Right lobe of liver (tissue), 4 donors: ENCODE results near the gene SRC.

Source experiments
- POLR2A ChIP-seq: fragments of 450-650 bp; IDR thresholded peaks from one replicate; pipeline ENCODE4 v1.6.1; 2017; ENCODE audit warnings: antibody characterized with exemption, mild to moderate bottlenecking
- TF ChIP-seq, protein P1 (sequence below), 4 donors: fragments of 200-600 bp in 3 of 4; fragments of 450-650 bp in 1 of 4; IDR thresholded peaks; one replicate each; pipeline versions ENCODE4 v1.5.1 to v1.8.0; 2016 to 2022; ENCODE audit warnings: antibody characterized with exemption in 4 of 4, mild to moderate bottlenecking in 2 of 4
- donor health status: DM: no; HTN: no; CAD: no.
- donor health status: DM: no; HTN: no; CAD: no.
- donor health status: DM: no; HTN: yes; CAD: no.

DNA sequence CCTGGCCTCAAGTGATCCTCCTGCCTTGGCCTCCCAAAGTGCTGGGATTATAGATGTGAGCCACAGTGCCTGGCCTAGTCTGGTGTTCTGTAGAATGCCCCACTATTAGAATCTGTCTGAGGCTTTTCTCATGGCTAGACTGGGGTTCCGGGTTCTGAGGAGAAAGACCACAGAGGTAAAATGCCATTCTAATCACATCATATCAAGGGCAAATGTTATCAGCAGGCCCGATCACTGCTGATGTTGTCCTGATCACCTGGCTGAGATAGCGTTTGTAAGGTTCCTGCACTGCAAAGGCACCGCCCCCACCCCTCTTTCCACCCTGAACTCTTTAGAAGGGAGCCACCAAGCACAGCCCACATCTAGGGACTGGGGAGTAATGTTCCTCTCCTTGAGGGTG is 6.7 kb upstream of the SRC start:
- TF ChIP-seq, protein P1, sequence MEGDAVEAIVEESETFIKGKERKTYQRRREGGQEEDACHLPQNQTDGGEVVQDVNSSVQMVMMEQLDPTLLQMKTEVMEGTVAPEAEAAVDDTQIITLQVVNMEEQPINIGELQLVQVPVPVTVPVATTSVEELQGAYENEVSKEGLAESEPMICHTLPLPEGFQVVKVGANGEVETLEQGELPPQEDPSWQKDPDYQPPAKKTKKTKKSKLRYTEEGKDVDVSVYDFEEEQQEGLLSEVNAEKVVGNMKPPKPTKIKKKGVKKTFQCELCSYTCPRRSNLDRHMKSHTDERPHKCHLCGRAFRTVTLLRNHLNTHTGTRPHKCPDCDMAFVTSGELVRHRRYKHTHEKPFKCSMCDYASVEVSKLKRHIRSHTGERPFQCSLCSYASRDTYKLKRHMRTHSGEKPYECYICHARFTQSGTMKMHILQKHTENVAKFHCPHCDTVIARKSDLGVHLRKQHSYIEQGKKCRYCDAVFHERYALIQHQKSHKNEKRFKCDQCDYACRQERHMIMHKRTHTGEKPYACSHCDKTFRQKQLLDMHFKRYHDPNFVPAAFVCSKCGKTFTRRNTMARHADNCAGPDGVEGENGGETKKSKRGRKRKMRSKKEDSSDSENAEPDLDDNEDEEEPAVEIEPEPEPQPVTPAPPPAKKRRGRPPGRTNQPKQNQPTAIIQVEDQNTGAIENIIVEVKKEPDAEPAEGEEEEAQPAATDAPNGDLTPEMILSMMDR (IDR thresholded peaks at IDR 0.05), result no peak
- TF ChIP-seq POLR2A, result no peak
